Measurements from ENCODE around the gene FAAP24.
"Not testable (repeated sequence)": the region's sequence is repeated elsewhere in the genome, so short reads cannot be mapped to it uniquely, and the experiment has no call there.

The FAAP24 gene
- 1.8 to 6.7 (median 3.5) reads per million in 17 experiments for total RNA-seq

- peak; percentile 99 to 100 (median 100) for DNase-seq
Observed at GRCh38 chr19:32971715-32972540, at the start of gene FAAP24, which contains the start of gene CEP89. Gene FAAP24 (plus strand): TSS chr19:32972242. CDS start chr19:32973197, 955 bp downstream. Gene CEP89 (minus strand): TSS chr19:32971958. CDS start chr19:32971874, 84 bp downstream.

GRCh38 chr19:32924200-32924599, 47.8 kb upstream of the FAAP24 start:
- no peak for DNase-seq

- DNase-seq: no peak
Observed at GRCh38 chr19:32928806-32929205, 43.2 kb upstream of the FAAP24 start.

GRCh38 chr19:32930567-32930966, 41.5 kb upstream of the FAAP24 start:
- no peak for DNase-seq

GRCh38 chr19:32933571-32933970, 38.5 kb upstream of the FAAP24 start:
- DNase-seq: no peak

- DNase-seq: no peak
Observed at GRCh38 chr19:32935629-32936028, 36.4 kb upstream of the FAAP24 start.

GRCh38 chr19:32936065-32936464, 36.0 kb upstream of the FAAP24 start:
- no peak for DNase-seq

- not testable (repeated sequence) for DNase-seq
Observed at GRCh38 chr19:32941273-32941672, 30.8 kb upstream of the FAAP24 start.

- DNase-seq: no peak
Observed at GRCh38 chr19:32945260-32945659, 26.8 kb upstream of the FAAP24 start.

- no peak for DNase-seq
Observed at GRCh38 chr19:32966750-32967149, 5.3 kb upstream of the FAAP24 start.

- no peak for DNase-seq
Observed at GRCh38 chr19:32969549-32969948, 2.5 kb upstream of the FAAP24 start.

GRCh38 chr19:32971012-32971595, 938 bp upstream of the FAAP24 start:
- DNase-seq: no peak

- peak; percentile 61 to 87 (median 84) for DNase-seq
Observed at GRCh38 chr19:32976223-32976805, 4.3 kb downstream of the FAAP24 start.

GRCh38 chr19:32977280-32977679, 5.2 kb downstream of the FAAP24 start:
- peak; percentile 14 to 57 (median 34) for DNase-seq

- not testable (repeated sequence) for DNase-seq
Observed at GRCh38 chr19:32977813-32978212, 5.8 kb downstream of the FAAP24 start.

GRCh38 chr19:32979807-32980206, 7.8 kb downstream of the FAAP24 start:
- not testable (repeated sequence) for DNase-seq

GRCh38 chr19:32982488-32982887, 10.4 kb downstream of the FAAP24 start:
- not testable (repeated sequence) for DNase-seq

GRCh38 chr19:32988254-32988653, 16.2 kb downstream of the FAAP24 start:
- not testable (repeated sequence) for DNase-seq

GRCh38 chr19:32988724-32989123, 16.7 kb downstream of the FAAP24 start:
- no peak for DNase-seq

GRCh38 chr19:32995966-32996365, 23.9 kb downstream of the FAAP24 start:
- DNase-seq: not testable (repeated sequence)

- DNase-seq: not testable (repeated sequence)
Observed at GRCh38 chr19:32997061-32997464, 25.0 kb downstream of the FAAP24 start.

- no peak for DNase-seq
Observed at GRCh38 chr19:32997716-32998355, 25.8 kb downstream of the FAAP24 start.

GRCh38 chr19:32998722-32999121, 26.7 kb downstream of the FAAP24 start:
- no peak for DNase-seq

Measured in suppressor macrophage (primary cell).